ENCODE measurements around the gene OSBPL5. TPM values are rescaled to one million over a fixed set of nuclear protein-coding genes. Genes with fewer than 3 reads are reported as not detected.

OSBPL5 gene
- total RNA-seq, 1 experiment from 2014 or later, result 51.4 TPM

DNA sequence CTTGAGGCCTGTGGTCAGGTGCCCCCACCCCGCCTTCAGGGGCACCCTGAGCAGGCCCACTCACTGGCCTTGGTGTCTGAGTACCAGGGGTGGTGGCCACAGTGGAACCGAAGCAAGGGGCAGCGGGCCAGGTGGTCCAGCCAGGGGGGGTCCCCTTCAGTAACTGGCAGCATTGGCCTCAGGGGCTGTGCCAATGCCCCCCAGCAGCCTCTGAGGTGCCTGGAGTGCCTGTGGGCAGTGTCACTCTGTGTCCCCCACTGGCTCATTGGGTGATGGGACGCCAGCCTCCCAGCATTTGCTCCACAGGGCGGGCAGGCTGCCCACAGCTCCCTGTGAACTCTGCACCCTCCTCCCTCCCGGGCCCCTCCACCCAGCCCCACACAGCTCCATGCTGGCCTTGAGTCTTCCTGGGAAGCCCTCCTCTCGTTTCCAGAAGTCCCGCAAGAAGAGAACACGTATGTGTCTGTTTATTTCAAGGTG lies 78.4 kb downstream of the OSBPL5 start:
- ATAC-seq, result no peak
- CTCF ChIA-PET, result no interaction called here
- no peak overlapping the region for H3K27ac ChIP-seq (ENCODE audit: low read length)

DNA sequence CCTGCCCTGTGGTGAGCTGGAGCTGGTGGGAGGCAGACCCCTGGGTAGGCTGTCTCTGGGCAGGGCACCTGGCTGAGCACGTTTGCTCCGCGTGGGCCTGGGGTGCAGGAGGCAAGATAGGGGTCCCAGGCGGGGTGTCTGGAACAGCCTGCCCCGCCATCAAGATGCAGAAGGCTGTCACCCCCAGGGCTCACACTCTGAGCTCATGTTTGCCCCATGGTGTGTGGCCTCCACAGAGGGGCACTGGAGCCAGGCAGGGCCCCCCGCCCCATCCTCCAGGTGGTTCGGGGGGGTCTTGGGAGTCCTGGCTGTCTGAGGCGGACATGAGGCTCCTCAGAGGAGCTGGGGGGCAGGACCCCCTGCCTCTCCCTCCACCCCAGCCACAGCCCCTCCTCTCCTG lies 79.0 kb downstream of the OSBPL5 start:
- TF ChIP-seq CTCF (conservative IDR thresholded peaks at IDR 0.05; ENCODE audit: low read depth, low read length), result no peak
- TF ChIP-seq EZH2 (IDR thresholded peaks at IDR 0.05; ENCODE audit: low read length, unreplicated experiment), result no peak
- no peak for TF ChIP-seq EZH2phosphoT487 (IDR thresholded peaks at IDR 0.05; ENCODE audit: borderline replicate concordance, low read length)
- no peaks in the 10 kb centered on the region for H3K79me2 ChIP-seq (ENCODE audit: low read length)
- H3K9me2 ChIP-seq (replicated peaks; ENCODE audit: low read length), result no peaks in the 10 kb centered on the region
- intact Hi-C loops (cut with micrococcal nuclease), result no loop called here
- no TSS peak for BruUV-seq (replicated peaks)
- no peak overlapping the region for H3K27ac ChIP-seq (ENCODE audit: low read length)
- no peak overlapping the region for H3K9ac ChIP-seq (ENCODE audit: low read length)
- POLR2A ChIA-PET (ENCODE audit: unreplicated experiment), result no interaction called here
- no peaks in the 10 kb centered on the region for H3F3A ChIP-seq (ENCODE audit: low read length, unreplicated experiment)
- no peaks in the 10 kb centered on the region for H3K27me3 ChIP-seq (ENCODE audit: low read length)
- no peak overlapping the region for H2AFZ ChIP-seq (ENCODE audit: low read length)
- no peaks in the 10 kb centered on the region for H4K20me1 ChIP-seq (ENCODE audit: low read length)
- DNase-seq, result no peak
- ATAC-seq, result no peak
- H3K4me1 ChIP-seq (ENCODE audit: insufficient read depth, low read length), result peaks cover 9% of the 10 kb centered on the region; the same call in 1 of the 2 replicates
- CTCF ChIA-PET, result no interaction called here
- H3K9me3 ChIP-seq (ENCODE audit: low read length), result no peaks in the 10 kb centered on the region
- H3K4me3 ChIP-seq (ENCODE audit: low read length), result no peak overlapping the region
- H3K36me3 ChIP-seq (ENCODE audit: low read depth, low read length), result no peaks in the 10 kb centered on the region
- H3K4me2 ChIP-seq (ENCODE audit: low read length), result no peak overlapping the region

More for the DNA sequence above, 78.4 kb downstream of the OSBPL5 start:
- no peaks in the 10 kb centered on the region for H4K20me1 ChIP-seq (ENCODE audit: low read length)
- POLR2A ChIA-PET (ENCODE audit: unreplicated experiment), result no interaction called here
- no peak overlapping the region for H3K9ac ChIP-seq (ENCODE audit: low read length)
- H3K36me3 ChIP-seq (ENCODE audit: low read depth, low read length), result no peaks in the 10 kb centered on the region
- H3K9me2 ChIP-seq (replicated peaks; ENCODE audit: low read length), result no peaks in the 10 kb centered on the region
- intact Hi-C loops (cut with micrococcal nuclease), result no loop called here
- H3K4me1 ChIP-seq (ENCODE audit: insufficient read depth, low read length), result peaks cover 9% of the 10 kb centered on the region; the same call in 1 of the 2 replicates
- no peak for TF ChIP-seq EZH2phosphoT487 (IDR thresholded peaks at IDR 0.05; ENCODE audit: borderline replicate concordance, low read length)
- H3K27me3 ChIP-seq (ENCODE audit: low read length), result no peaks in the 10 kb centered on the region
- H3F3A ChIP-seq (ENCODE audit: low read length, unreplicated experiment), result no peaks in the 10 kb centered on the region
- no peaks in the 10 kb centered on the region for H3K9me3 ChIP-seq (ENCODE audit: low read length)
- H3K4me2 ChIP-seq (ENCODE audit: low read length), result no peak overlapping the region
- no peak for DNase-seq
- H3K4me3 ChIP-seq (ENCODE audit: low read length), result no peak overlapping the region
- BruUV-seq (replicated peaks), result no TSS peak
- no peaks in the 10 kb centered on the region for H3K79me2 ChIP-seq (ENCODE audit: low read length)
- no peak overlapping the region for H2AFZ ChIP-seq (ENCODE audit: low read length)

DNA sequence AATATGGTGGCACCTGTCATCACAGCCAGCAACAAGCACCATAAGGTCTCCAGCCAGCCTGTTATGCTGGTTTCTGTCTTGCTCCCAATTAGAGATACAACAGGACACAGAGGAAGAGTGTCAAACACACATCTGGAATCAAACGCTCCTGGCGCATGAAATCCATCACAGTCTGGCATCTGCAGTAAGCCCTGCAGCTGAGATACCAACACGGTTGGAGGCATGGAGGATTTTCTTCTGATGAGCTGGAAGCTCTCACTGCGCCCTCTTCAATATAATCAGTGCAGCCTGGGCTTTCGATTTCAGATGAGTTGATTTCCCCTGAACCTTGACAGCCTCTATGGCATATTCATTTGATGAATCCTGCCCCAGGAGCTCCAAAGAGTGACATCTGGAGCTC lies 80.1 kb downstream of the OSBPL5 start:
- H3K9ac ChIP-seq (ENCODE audit: low read length), result no peak overlapping the region
- no peaks in the 10 kb centered on the region for H4K20me1 ChIP-seq (ENCODE audit: low read length)
- POLR2A ChIA-PET (ENCODE audit: unreplicated experiment), result no interaction called here
- BruUV-seq (replicated peaks), result TSS peak; percentile 40
- H3K27me3 ChIP-seq (ENCODE audit: low read length), result no peaks in the 10 kb centered on the region
- intact Hi-C loops (cut with micrococcal nuclease), result no loop called here
- ATAC-seq (no peak), DNase-seq (peak; percentile 4)
- CTCF ChIA-PET, result interaction anchor here (0.9 kb wide), 1 partner anchor 10 kb away, joined by 3 read pairs; no protein-coding TSS in a partner anchor
- H3K4me3 ChIP-seq (ENCODE audit: low read length), result no peak overlapping the region
- no peaks in the 10 kb centered on the region for H3K9me2 ChIP-seq (replicated peaks; ENCODE audit: low read length)
- no peaks in the 10 kb centered on the region for H3K79me2 ChIP-seq (ENCODE audit: low read length)
- no peak overlapping the region for H3K4me2 ChIP-seq (ENCODE audit: low read length)
- H3F3A ChIP-seq (ENCODE audit: low read length, unreplicated experiment), result no peaks in the 10 kb centered on the region
- no peaks in the 10 kb centered on the region for H3K9me3 ChIP-seq (ENCODE audit: low read length)
- peaks cover 9% of the 10 kb centered on the region; the same call in 1 of the 2 replicates for H3K4me1 ChIP-seq (ENCODE audit: insufficient read depth, low read length)
- no peak overlapping the region for H3K27ac ChIP-seq (ENCODE audit: low read length)
- no peak for TF ChIP-seq EZH2 (IDR thresholded peaks at IDR 0.05; ENCODE audit: low read length, unreplicated experiment)
- no peak for TF ChIP-seq EZH2phosphoT487 (IDR thresholded peaks at IDR 0.05; ENCODE audit: borderline replicate concordance, low read length)
- no peak for TF ChIP-seq CTCF (conservative IDR thresholded peaks at IDR 0.05; ENCODE audit: low read depth, low read length)
- no peaks in the 10 kb centered on the region for H3K36me3 ChIP-seq (ENCODE audit: low read depth, low read length)
- no peak overlapping the region for H2AFZ ChIP-seq (ENCODE audit: low read length)
